HepG2 (cell line): Measurements from ENCODE around the gene C19orf38. TPM values are rescaled to one million over a fixed set of nuclear protein-coding genes. Genes with fewer than 3 reads are reported as not detected.

Experiments
- ATAC-seq: fragments of 200-7000 bp; cut with Tn5 transposase; 3 replicates; pipeline ENCODE4 v1.9.1; 2020; ENCODE audit warnings: mild to moderate bottlenecking, moderate library complexity
- BruUV-seq: library from RNA; stranded (reverse); fragments of 400-500 nt; replicated peaks from 2 replicates; lab custom pipeline; 2021; lab: Mats Ljungman, UMichigan
- CTCF ChIA-PET: fragments of 300-600 bp; formaldehyde crosslinking; extraction: SDS; loops from one replicate; lab custom pipeline; 2021; ENCODE audit warnings: low total read pairs, inconsistent platforms, low intra/inter-chr PET ratio; lab: Yijun Ruan, JAX
- POLR2A ChIA-PET: fragments of 350-600 bp; sonication (Branson Sonifier 250); formaldehyde crosslinking; loops from one replicate; lab custom pipeline; 2020; ENCODE audit warnings: antibody characterized with exemption, inconsistent platforms; lab: Yijun Ruan, JAX
- DNase-seq: peaks from one replicate; pipeline ENCODE4 v3.0.0-alpha.2; 2015; ENCODE audit warnings: low spot score
- FAIRE-seq: peaks from 3 replicates; lab custom pipeline; 2011; peaks lifted over from hg19 to GRCh38; lab: Jason Lieb, UNC
- H2AFZ ChIP-seq: one replicate; pipeline ENCODE4 v1.6.1; 2011; ENCODE audit warnings: low read length, inconsistent platforms
- H3K27ac ChIP-seq: fragments of 300-600 bp; 3 replicates; pipeline ENCODE4 v1.8.0; 2011; ENCODE audit warnings: mixed run types, mild to moderate bottlenecking, mixed read lengths, low read length, inconsistent platforms; ENCODE audit not compliant: insufficient read depth; ENCODE audit errors: extremely low read length
- H3K27me3 ChIP-seq, 2 experiments: fragments of 200-600 bp in 1 of 2; 2 replicates in 1 of 2; 3 replicates in 1 of 2; pipeline versions ENCODE4 v1.6.0 to v1.8.0; 2011; ENCODE audit warnings: low read length in 2 of 2, mild to moderate bottlenecking in 2 of 2, moderate library complexity in 2 of 2, inconsistent platforms in 1 of 2; ENCODE audit not compliant: insufficient read depth in 2 of 2, control insufficient read depth in 1 of 2
- H3K36me3 ChIP-seq, 2 experiments: fragments of 200-600 bp in 1 of 2; replicated peaks in 1 of 2; 2 replicates in 1 of 2; 3 replicates in 1 of 2; pipeline versions ENCODE4 v1.5.1 to v1.8.0; 2011; ENCODE audit warnings: low read length in 2 of 2, inconsistent platforms in 1 of 2; ENCODE audit not compliant: insufficient read depth in 2 of 2, control insufficient read depth in 1 of 2
- H3K4me1 ChIP-seq: 2 replicates; pipeline ENCODE4 v1.5.1; 2012; ENCODE audit warnings: low read length, inconsistent platforms; ENCODE audit not compliant: insufficient read depth
- H3K4me2 ChIP-seq: 2 replicates; pipeline ENCODE4 v1.6.0; 2011; ENCODE audit warnings: low read depth, low read length, inconsistent platforms
- H3K4me3 ChIP-seq, 3 experiments: fragments of 200-600 bp in 1 of 3; sonication (generic), shearing (Covaris generic) in 1 of 3; replicated peaks in 1 of 3; 2 replicates each; pipeline ENCODE4 v1.5.1; 2011 to 2016; ENCODE audit warnings: low read length in 3 of 3, inconsistent platforms in 2 of 3, low read depth in 2 of 3, mild to moderate bottlenecking in 2 of 3, control low read depth in 1 of 3, mixed read lengths in 1 of 3; ENCODE audit not compliant: insufficient read depth in 1 of 3
- H3K79me2 ChIP-seq: one replicate; pipeline ENCODE4 v1.6.1; 2011; ENCODE audit warnings: low read length, inconsistent platforms; ENCODE audit not compliant: insufficient read depth
- H3K9ac ChIP-seq: 2 replicates; pipeline ENCODE4 v1.6.0; 2011; ENCODE audit warnings: mild to moderate bottlenecking, low read depth, low read length, inconsistent platforms; ENCODE audit not compliant: insufficient read depth
- H3K9me3 ChIP-seq: 2 replicates; pipeline ENCODE4 v1.5.1; 2012; ENCODE audit warnings: mild to moderate bottlenecking, low read length
- H4K20me1 ChIP-seq: 2 replicates; pipeline ENCODE4 v1.6.0; 2011; ENCODE audit warnings: inconsistent platforms, mild to moderate bottlenecking, low read length, moderate library complexity; ENCODE audit not compliant: insufficient read depth
- GFI1 ChIP-seq: sonication (generic); formaldehyde crosslinking; IDR thresholded peaks from 2 replicates; pipeline ENCODE4 v1.5.0; 2020; ENCODE audit warnings: missing genetic modification reagents, mild to moderate bottlenecking, borderline replicate concordance
- MAFK ChIP-seq, 2 experiments: IDR thresholded peaks in 1 of 2; conservative IDR thresholded peaks in 1 of 2; 2 replicates each; pipeline ENCODE4 v1.6.1; 2011; ENCODE audit warnings: improper control_type of control experiment in 2 of 2, low read length in 2 of 2
- NR2F2 ChIP-seq: IDR thresholded peaks from 2 replicates; pipeline ENCODE4 v1.6.1; 2012; ENCODE audit warnings: low read depth, inconsistent platforms, borderline replicate concordance
- SMAD9 ChIP-seq: sonication (generic); formaldehyde crosslinking; IDR thresholded peaks from 2 replicates; pipeline ENCODE4 v1.5.1; 2020; ENCODE audit warnings: mild to moderate bottlenecking, missing genetic modification reagents
- ZNF136 ChIP-seq: sonication (generic); formaldehyde crosslinking; IDR thresholded peaks from 2 replicates; pipeline ENCODE4 v1.8.1; 2022; ENCODE audit warnings: low read depth, mild to moderate bottlenecking, moderate library complexity, missing genetic modification reagents
- ZNF367 ChIP-seq: sonication (generic); formaldehyde crosslinking; IDR thresholded peaks from 2 replicates; pipeline ENCODE4 v1.4.0; 2020; ENCODE audit warnings: missing genetic modification reagents, borderline replicate concordance
- ZNF777 ChIP-seq: sonication (generic); formaldehyde crosslinking; IDR thresholded peaks from 2 replicates; pipeline ENCODE4 v1.4.0; 2020; ENCODE audit warnings: missing genetic modification reagents
- WGBS: methylation state at CpG from one replicate; pipeline ENCODE4 v1.1.6; 2017; ENCODE audit warnings: low lambda C conversion rate; 5-methylcytosine and 5-hydroxymethylcytosine counted together
- in situ Hi-C: cut with HindIII; loops from 2 replicates; pipeline ENCODE4 v1.10.0; 2017; ENCODE audit warnings: low pct_unique_long_range_greater_than_20kb; ENCODE audit not compliant: extremely low pct_ligation_motif_present
- intact Hi-C: fragments of 100-400 bp; cut with micrococcal nuclease; formaldehyde crosslinking; loops from one replicate; pipeline ENCODE4 v1.10.0; 2022; ENCODE audit not compliant: unreplicated experiment
- polyA plus RNA-seq, 8 experiments: library from polyadenylated mRNA; depleted of rRNA in 3 of 8; stranded (reverse) in 7 of 8; unstranded in 1 of 8; fragments of >200 nt; fragmentation: Illumina TruSeq in 4 of 8; extraction: Trizol in 4 of 8; gene quantifications; 2 replicates each; pipeline versions ENCODE4 v1.2.1 to v1.2.3, GENCODE V29; 2011 to 2016; ENCODE audit warnings: low read depth in 4 of 8, missing spikeins in 1 of 8, mixed read lengths in 1 of 8; ENCODE audit not compliant: insufficient read depth in 1 of 8
- total RNA-seq, 5 experiments: library from RNA; depleted of rRNA; stranded (reverse); fragments of >200 nt; fragmentation: Illumina TruSeq; extraction: Trizol; gene quantifications; 2 replicates each; pipeline ENCODE4 v1.2.3, GENCODE V29; 2016; ENCODE audit warnings: low read depth in 1 of 5
- TF ChIP-seq, protein P1 (sequence below): sonication (generic); formaldehyde crosslinking; IDR thresholded peaks from 2 replicates; pipeline ENCODE4 v1.8.1; 2023; ENCODE audit warnings: mild to moderate bottlenecking, inconsistent platforms, moderate library complexity, missing genetic modification reagents, borderline replicate concordance
- TF ChIP-seq, protein P2 (sequence below): sonication (generic); formaldehyde crosslinking; IDR thresholded peaks from 2 replicates; pipeline ENCODE4 v1.8.0; 2022; ENCODE audit warnings: missing genetic modification reagents, mild to moderate bottlenecking, borderline replicate concordance

Gene C19orf38
- total and polyA plus RNA-seq, 2 of the 13 experiments (the other 11 are each of a cell fraction or from before 2014, with no cell fraction given) = 0.11 TPM; not detected in 1

DNA sequence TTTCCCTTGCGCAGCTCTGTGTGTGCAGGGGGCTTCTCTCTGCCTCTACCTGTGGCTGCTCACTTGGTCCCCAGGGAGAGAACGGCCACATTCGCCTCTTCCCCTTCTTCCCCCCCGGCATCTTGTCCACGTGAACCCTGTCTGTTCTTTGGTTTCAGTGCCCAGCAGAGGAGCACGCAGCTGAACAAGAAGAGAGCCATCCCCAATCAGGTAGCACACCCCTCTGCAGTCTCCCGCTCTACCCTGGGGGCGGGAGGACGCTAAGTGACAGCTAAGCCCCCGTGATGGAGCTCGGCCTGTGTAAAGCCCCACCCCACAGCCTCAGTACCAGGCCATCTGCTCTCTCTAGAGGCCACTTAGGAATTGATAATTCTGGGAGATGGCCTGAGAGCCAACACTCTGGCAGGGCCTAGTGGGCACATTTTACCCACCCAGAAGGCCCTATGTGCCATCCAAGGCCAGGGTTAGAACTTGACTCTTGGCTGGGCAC, 42.4 kb upstream of the C19orf38 start:
- ATAC-seq (no peak), FAIRE-seq (no peak)
- no peak overlapping the region for H3K27ac ChIP-seq
- H3K9me3 ChIP-seq = no peaks in the 10 kb centered on the region
- peaks cover 22 to 64% of the 10 kb centered on the region in 2 experiments; a peak in 4 of 5 replicates for H3K36me3 ChIP-seq
- intact Hi-C loops = no loop called here
- POLR2A ChIA-PET = interaction anchor here (0.8 kb wide), 1 partner anchor 30 kb away, joined by 3 read pairs; the partner anchor contains the start of gene TMED1
- BruUV-seq = no TSS peak
- no peaks in the 10 kb centered on the region for H3K79me2 ChIP-seq
- TF ChIP-seq GFI1 (CRISPR knock-in tag) = no peak
- TF ChIP-seq ZNF136 (CRISPR knock-in tag) = no peak
- no peak for TF ChIP-seq ZNF367
- TF ChIP-seq, protein P1, sequence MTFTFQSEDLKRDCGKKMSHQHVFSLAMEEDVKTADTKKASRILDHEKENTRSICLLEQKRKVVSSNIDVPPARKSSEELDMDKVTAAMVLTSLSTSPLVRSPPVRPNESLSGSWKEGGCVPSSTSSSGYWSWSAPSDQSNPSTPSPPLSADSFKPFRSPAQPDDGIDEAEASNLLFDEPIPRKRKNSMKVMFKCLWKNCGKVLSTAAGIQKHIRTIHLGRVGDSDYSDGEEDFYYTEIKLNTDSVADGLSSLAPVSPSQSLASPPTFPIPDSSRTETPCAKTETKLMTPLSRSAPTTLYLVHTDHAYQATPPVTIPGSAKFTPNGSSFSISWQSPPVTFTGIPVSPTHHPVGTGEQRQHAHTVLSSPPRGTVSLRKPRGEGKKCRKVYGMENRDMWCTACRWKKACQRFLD (CRISPR knock-in tag) = no peak
- no peak for TF ChIP-seq ZNF777 (CRISPR knock-in tag)
- TF ChIP-seq SMAD9 (CRISPR knock-in tag) = no peak
- no peak for TF ChIP-seq MAFK (conservative IDR thresholded peaks at IDR 0.05 in 1 of 2, IDR thresholded peaks at IDR 0.05 in 1 of 2; ENCODE audit: low read length in 2 of 2)
- TF ChIP-seq NR2F2 = no peak
- TF ChIP-seq, protein P2, sequence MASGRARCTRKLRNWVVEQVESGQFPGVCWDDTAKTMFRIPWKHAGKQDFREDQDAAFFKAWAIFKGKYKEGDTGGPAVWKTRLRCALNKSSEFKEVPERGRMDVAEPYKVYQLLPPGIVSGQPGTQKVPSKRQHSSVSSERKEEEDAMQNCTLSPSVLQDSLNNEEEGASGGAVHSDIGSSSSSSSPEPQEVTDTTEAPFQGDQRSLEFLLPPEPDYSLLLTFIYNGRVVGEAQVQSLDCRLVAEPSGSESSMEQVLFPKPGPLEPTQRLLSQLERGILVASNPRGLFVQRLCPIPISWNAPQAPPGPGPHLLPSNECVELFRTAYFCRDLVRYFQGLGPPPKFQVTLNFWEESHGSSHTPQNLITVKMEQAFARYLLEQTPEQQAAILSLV (CRISPR knock-in tag) = no peak
- TF ChIP-seq, all 625 proteins: peak for 0
- H3K4me3 ChIP-seq = no peak overlapping the region
- H3K9ac ChIP-seq = no peak overlapping the region
- CTCF ChIA-PET = no interaction called here
- 99% methylated on average over 11 of the region's 11 CpGs for WGBS
- H3K4me1 ChIP-seq = peaks cover under 1% of the 10 kb centered on the region; the same call in 1 of the 2 replicates
- H2AFZ ChIP-seq = no peak overlapping the region
- no peak overlapping the region for H3K4me2 ChIP-seq
- in situ Hi-C loops = no loop called here
- no peaks in the 10 kb centered on the region for H3K27me3 ChIP-seq
- DNase-seq = no peak
- H4K20me1 ChIP-seq = no peaks in the 10 kb centered on the region
